K562 treated with DMSO at 1 percent for 12 hours (cell line): ENCODE results near the gene ZNF593OS. TPM values are rescaled to one million over a fixed set of nuclear protein-coding genes. Genes with fewer than 3 reads are reported as not detected.

Source experiments
- total RNA-seq: library from RNA; unstranded; fragments of 300-600 nt; gene quantifications from 2 replicates; pipeline ENCODE4 v1.2.3, GENCODE V29; 2022; ENCODE audit not compliant: insufficient read depth

The ZNF593OS gene
- total RNA-seq = 4.6 TPM in 1 of 2 replicates, not detected in the other

DNA sequence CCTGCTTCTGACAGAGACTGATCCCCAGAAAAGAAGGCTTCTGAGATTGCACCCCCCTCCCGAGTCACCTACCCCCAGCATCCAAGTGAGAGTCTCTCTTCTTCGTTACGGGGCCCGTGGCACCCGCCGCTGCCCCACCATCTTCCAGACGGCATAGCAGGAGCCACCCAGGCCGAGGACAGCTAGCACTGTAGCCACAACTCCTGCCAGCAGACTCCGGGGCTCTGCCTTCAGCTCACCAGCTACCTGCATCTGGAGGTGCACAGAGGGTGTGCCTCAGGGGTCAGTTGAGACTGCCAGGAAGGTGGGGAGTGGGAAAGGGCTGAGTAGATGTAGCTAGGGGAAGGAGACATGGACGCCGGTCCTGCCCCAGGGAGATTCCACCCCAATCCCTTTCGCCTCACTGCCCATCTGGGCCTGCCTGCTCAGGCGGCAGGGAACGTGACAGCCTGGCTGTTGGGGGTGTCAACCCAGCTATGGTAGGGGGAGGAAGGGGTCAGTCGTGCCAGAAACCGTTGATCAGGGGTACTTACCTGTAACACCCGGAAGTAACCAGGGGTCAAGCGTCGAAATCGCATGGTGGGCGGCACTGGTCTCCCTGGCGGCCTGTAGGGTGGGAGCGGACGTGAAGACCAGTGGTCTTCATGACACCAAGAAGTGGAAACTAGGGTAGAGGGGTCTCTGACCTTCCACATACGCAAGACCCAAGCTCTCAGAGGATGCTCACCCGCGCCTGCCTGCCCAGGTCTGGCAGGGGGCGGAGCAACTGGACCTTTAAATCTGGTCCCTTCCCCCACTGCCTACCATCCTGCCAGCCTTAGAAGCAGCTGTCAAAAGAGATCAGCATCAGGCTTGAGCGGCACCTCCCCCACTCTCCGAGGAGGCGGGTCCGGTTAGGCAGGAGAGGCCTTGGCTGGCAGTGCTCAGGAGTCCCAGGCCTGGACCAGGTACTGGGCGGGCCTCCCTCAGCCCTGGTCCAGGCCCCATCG is at the start of gene ZNF593OS:
Gene ZNF593OS, minus strand, starts transcription at position 749 of the 989 bp plus-strand sequence. Its CDS starts 171 bp downstream, at position 578.

DNA sequence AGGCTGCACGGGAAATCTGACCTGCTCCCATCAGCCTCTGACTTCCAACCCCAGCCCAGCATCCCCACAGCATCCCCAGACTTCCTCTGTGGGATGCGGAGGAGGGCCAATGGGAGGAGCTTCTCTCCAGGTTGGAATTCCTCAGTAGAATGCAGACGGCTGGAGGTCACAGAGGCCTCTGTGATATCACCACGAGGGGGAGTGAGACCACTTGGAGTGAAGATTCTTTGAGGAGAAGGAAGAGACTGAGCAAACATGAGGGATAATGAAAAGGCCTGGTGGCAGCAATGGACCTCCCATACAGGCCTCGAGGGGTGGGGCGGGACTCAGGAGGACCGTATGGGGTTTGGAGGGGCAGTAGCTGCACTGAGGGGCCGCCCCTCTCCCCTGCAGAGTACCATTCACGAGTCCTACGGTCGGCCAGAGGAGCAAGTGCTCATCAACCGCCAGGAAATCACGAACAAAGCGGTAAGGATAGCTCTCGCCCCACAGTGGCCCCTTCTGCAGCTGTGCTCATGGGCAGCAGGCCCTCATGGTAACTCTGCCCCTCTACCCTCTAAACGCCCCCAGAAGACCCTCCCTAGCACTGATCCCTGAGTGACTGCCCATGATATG is 18.8 kb upstream of the ZNF593OS start, which contains the start of gene CATSPER4:
Gene CATSPER4, plus strand, starts transcription at position 230 of the 615 bp plus-strand sequence. Its CDS starts 26 bp downstream, at position 256.

DNA sequence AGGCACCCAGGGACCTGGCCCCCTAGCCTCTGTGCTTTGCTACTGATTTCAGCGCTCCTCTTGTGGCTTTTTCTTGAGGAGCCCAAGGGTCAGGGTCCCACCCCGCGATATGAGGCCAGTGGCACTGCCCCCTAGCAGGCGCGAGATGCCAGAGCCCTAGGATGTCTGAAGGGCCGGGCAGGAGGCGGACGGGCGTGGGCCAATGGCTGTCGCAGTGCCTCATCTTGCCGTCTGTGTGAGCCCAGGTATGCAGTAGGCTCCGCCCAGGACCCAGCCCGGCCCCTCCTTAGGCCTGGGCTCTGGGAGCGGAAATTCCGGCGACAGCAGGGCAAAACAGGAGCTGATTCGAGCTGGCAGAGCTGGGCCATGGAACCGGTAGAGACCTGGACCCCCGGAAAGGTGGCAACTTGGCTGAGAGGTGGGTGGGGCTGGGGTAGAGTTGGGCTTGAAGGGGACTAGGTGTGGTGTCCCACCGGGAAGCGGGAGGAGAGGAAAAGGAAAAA is 5.6 kb upstream of the ZNF593OS start, which contains the start of gene CNKSR1:
Gene CNKSR1, plus strand, starts transcription at position 310 of the 503 bp plus-strand sequence. Its CDS starts 57 bp downstream, at position 367.

DNA sequence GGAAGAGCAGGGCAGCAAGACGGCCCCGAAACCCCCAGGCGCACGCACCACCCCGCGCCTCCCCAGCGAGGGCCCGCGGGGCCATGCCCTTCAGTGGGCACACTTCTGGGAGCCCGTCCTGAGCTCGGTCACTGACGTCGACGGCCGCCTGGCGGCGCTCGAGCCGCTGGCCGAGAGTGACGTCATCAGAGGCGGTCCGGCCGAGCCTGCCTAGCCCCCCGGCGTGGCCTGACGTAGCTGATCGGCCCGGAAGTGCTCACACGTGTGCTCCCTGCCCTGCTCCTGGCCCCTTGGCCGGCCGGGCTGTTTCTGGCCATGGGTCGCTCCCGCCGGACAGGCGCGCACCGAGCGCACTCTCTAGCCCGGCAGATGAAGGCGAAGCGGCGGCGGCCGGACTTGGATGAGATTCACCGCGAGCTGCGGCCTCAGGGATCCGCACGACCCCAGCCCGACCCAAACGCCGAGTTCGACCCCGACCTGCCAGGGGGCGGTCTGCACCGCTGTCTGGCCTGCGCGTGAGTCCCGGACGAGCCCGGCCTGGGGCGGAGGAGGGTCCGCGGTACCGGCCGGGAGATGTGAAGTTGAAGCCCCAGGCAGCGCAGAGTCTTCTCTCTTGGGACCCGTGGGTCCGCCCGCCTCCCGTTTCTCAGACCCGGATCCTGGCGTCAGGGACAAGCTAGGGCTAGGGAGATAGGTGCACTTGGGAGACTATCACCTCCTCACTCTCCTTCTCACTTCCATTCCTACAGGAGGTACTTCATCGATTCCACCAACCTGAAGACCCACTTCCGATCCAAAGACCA is 1.8 kb downstream of the ZNF593OS start, which contains the start of gene ZNF593:
Gene ZNF593, plus strand, starts transcription at position 240 of the 803 bp plus-strand sequence. Its CDS starts 76 bp downstream, at position 316.

DNA sequence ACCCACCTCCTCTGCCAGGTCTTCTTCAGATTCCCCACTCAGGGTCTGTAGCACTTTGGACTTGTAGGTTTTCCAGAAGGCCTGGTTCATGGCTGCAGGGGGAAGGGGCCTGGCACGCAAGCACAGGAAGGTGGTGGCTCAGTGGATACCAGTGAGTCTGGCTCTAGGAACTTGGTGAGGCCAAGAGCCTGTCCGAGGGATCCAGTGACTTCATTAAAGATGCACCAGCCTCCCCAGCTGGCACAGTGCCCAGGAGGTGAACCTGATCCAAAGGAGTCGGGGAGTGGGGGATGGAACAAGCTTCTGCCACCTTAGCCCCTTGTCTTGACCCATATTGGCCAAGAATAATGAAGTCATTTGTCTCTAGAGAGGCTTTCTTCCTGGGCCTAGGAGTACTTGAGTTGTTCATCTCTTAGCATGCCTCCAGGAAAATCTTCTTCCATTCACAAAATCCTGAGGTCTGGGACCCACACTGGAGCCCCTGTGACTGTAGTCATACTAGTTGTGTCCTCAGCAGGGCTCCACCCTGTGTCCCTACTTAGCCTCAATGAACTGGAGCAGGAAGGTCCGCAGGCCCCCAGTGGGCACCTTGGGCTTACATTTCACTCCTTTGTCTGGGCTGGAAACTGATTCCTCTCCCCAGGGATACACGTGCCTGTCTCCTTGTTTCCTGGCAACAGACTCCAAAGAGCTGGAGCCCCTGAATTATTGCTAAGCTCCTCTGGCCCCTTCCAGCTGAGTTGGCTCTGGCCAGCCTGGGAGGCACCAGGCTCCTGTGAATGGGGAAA is 3.0 kb downstream of the ZNF593OS start, which contains the start of gene C1orf232:
Gene C1orf232, minus strand, starts transcription at position 554 of the 788 bp plus-strand sequence. Its CDS starts 464 bp downstream, at position 90.

DNA sequence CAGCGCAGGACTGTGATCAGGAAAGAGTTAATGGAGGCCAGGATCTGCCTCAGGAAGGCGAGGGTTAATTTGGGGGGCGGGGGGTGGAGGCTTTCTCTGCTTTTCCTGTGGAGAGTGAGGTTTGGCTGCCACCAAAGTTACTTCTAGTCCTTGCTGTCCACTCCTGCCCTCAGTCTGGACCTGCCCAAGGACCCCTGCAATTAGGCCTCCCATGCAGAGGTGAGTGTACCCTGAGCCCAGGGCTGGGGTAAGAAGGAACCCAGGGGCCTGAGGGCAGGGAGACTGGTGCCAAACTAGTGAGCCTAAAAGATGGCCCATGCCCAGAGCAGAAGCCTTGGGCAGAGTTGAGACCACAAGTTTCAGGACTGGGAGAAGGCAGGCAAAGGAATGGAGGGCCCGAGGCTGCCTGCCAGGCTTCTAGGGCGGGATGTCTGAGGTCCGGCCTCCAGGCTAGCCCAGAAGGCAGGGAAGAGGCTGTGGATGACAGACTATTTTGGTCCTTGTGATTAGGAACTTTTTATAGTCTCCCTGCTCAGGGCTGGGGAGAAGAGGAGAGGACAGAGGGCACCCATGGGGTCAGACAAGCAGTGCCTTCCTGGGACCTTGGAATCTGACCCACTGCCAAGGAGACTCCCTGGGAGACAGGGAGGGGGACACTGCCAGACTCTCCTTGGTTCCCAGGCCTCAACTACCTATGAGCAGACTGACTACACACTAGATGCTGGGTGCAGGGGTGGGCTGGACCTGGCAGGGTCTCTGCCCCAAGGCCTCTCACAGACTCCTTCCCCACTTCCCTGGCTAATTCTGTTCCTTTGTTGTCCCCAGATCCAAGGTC is 12.5 kb downstream of the ZNF593OS start, which contains the start of gene FAM110D:
Gene FAM110D, plus strand, starts transcription at position 172 of the 835 bp plus-strand sequence. CDS start 2,213 bp downstream, outside the sequence.

Other genes with a start within 250 kb of the ZNF593OS start
- 5.4 and 8.6 TPM in 2 replicates for gene PAFAH2, start 173.8 kb downstream of the ZNF593OS start, total RNA-seq
- 0.38 TPM in 1 of 2 replicates, not detected in the other for gene EXTL1, start 150.1 kb downstream of the ZNF593OS start, total RNA-seq
- gene SLC30A2, start 125.7 kb downstream of the ZNF593OS start, total RNA-seq = not detected in 2 replicates
- 0.37 TPM in 1 of 2 replicates, not detected in the other for gene TRIM63, start 104.2 kb downstream of the ZNF593OS start, total RNA-seq
- 4.8 and 16.2 TPM in 2 replicates for gene PDIK1L, start 60.0 kb downstream of the ZNF593OS start, total RNA-seq
- gene FAM110D, start 12.8 kb downstream of the ZNF593OS start, total RNA-seq = 0.47 and 0.70 TPM in 2 replicates
- not detected in 2 replicates for gene C1orf232, start 2.9 kb downstream of the ZNF593OS start, total RNA-seq
- gene ZNF593, start 1.9 kb downstream of the ZNF593OS start, total RNA-seq = 71.2 and 131 TPM in 2 replicates
- gene CNKSR1, start 5.7 kb upstream of the ZNF593OS start, total RNA-seq = 0.62 and 0.64 TPM in 2 replicates
- gene CATSPER4, start 18.8 kb upstream of the ZNF593OS start, total RNA-seq = not detected in 2 replicates
- 37.8 and 85.8 TPM in 2 replicates for gene CEP85, start 62.4 kb upstream of the ZNF593OS start, total RNA-seq
- 70.9 and 79.9 TPM in 2 replicates for gene SH3BGRL3, start 108.3 kb upstream of the ZNF593OS start, total RNA-seq
- gene UBXN11, start 134.8 kb upstream of the ZNF593OS start, total RNA-seq = 15.6 and 18.2 TPM in 2 replicates
- gene CD52, start 146.1 kb upstream of the ZNF593OS start, total RNA-seq = 57.7 and 74.8 TPM in 2 replicates
- 2.4 and 7.7 TPM in 2 replicates for gene CRYBG2, start 182.3 kb upstream of the ZNF593OS start, total RNA-seq
- gene ZNF683, start 200.9 kb upstream of the ZNF593OS start, total RNA-seq = not detected in 2 replicates
- not detected in 2 replicates for gene LIN28A, start 239.0 kb upstream of the ZNF593OS start, total RNA-seq